Measurements from ENCODE around the gene PIGU. TPM values are rescaled to one million over a fixed set of nuclear protein-coding genes. Genes with fewer than 3 reads are reported as not detected.

PIGU gene
- total RNA-seq, 1 experiment from 2014 or later = 25.1 TPM

- ChIA-PET POLR2A (interaction anchor here (0.7 kb wide), 1 partner anchor 57 kb away, joined by 3 read pairs; no protein-coding TSS in a partner anchor), CTCF (no interaction called here), RAD21 (ENCODE audit: low non-redundant PET in 1 of 2, low total read pairs in 2 of 2, uncharacterized antibody in 2 of 2, unreplicated experiment in 2 of 2) (no interaction called here)
- BruUV-seq (replicated peaks) = no TSS peak
- H3K27me3 ChIP-seq (ENCODE audit: insufficient read depth, low read length) = no peaks in the 10 kb centered on the region
- DNase-seq (ENCODE audit: low read depth, low spot score) = no peak
- H3K9me3 ChIP-seq (ENCODE audit: control insufficient read depth in 1 of 2, insufficient read depth in 1 of 2, low read depth in 1 of 2, low read length in 2 of 2) = no peaks in the 10 kb centered on the region
- intact Hi-C loops (cut with micrococcal nuclease) = no loop called here
- H4K20me1 ChIP-seq (ENCODE audit: insufficient read depth) = no peaks in the 10 kb centered on the region
- ATAC-seq = no peak
- H3K79me2 ChIP-seq (ENCODE audit: insufficient read depth, low read length) = no peaks in the 10 kb centered on the region
- no peak overlapping the region for H2AFZ ChIP-seq (ENCODE audit: low read depth, low read length, poor library complexity, severe bottlenecking)
- H3K4me2 ChIP-seq (ENCODE audit: low read length) = no peak overlapping the region
- no peaks in the 10 kb centered on the region for H3K9me2 ChIP-seq (ENCODE audit: insufficient read depth)
- H3K4me1 ChIP-seq (ENCODE audit: control insufficient read depth in 1 of 2, insufficient read depth in 2 of 2, low read length in 2 of 2) = peaks cover 0 to 8% of the 10 kb centered on the region in 2 experiments; a peak in 1 of 4 replicates
- no peak overlapping the region for H3K9ac ChIP-seq (ENCODE audit: low read length)
- no peak for TF ChIP-seq MAX (IDR thresholded peaks at IDR 0.05)
- no peak for TF ChIP-seq TCF7L2 (IDR thresholded peaks at IDR 0.05; ENCODE audit: borderline replicate concordance, extremely low read depth, insufficient read depth, insufficient read length)
- TF ChIP-seq ATF3 (IDR thresholded peaks at IDR 0.05) = no peak
- TF ChIP-seq YY1 (IDR thresholded peaks at IDR 0.05; ENCODE audit: extremely low read depth, insufficient replicate concordance, low read depth, low read length) = no peak
- TF ChIP-seq EZH2phosphoT487 (IDR thresholded peaks at IDR 0.05; ENCODE audit: borderline replicate concordance) = no peak
- TF ChIP-seq POLR2AphosphoS5 (IDR thresholded peaks at IDR 0.05; ENCODE audit: low read depth, low read length) = no peak
- TF ChIP-seq EGR1 (IDR thresholded peaks at IDR 0.05; ENCODE audit: low read depth) = no peak
- TF ChIP-seq REST (IDR thresholded peaks at IDR 0.05; ENCODE audit: low read depth) = no peak
- no peak for TF ChIP-seq CTCF (IDR thresholded peaks at IDR 0.05 in 2 of 3, conservative IDR thresholded peaks at IDR 0.05 in 1 of 3; ENCODE audit: borderline replicate concordance in 1 of 3, insufficient read depth in 1 of 3, low read depth in 2 of 3, low read length in 2 of 3)
- TF ChIP-seq CBX3 (IDR thresholded peaks at IDR 0.05; ENCODE audit: low read depth) = no peak
- TF ChIP-seq FOSL1 (IDR thresholded peaks at IDR 0.05; ENCODE audit: low read depth) = no peak
- no peaks in the 10 kb centered on the region for H3K36me3 ChIP-seq (ENCODE audit: control insufficient read depth in 1 of 2, insufficient read depth in 2 of 2, low read length in 2 of 2)
- H3K4me3 ChIP-seq (replicated peaks in 1 of 2; ENCODE audit: low read depth in 1 of 2, low read length in 2 of 2) = no peak overlapping the region
- no peak overlapping the region for H3K27ac ChIP-seq (ENCODE audit: low read depth, low read length)
These were observed 55.9 kb downstream of the PIGU start for GRCh38 chr20:34621036-34621343.
